Activated T-helper 9 cell treated with anti-CD3 and anti-CD28 coated beads, Interleukin-2, amount 50 U/mL, for 16 hours (primary cell): ENCODE data around the gene ME1.
"Not testable (repeated sequence)": the region's sequence is repeated elsewhere in the genome, so short reads cannot be mapped to it uniquely, and the experiment has no call there.

ENCODE experiments used
- DNase-seq: peaks from one replicate; pipeline ENCODE4 v3.0.0-alpha.2; 2020; ENCODE audit warnings: low read depth

Gene ME1

GRCh38 chr6:83430611-83431544 is at the start of gene ME1:
Gene ME1, minus strand, starts transcription at chr6:83431051. Its CDS starts 97 bp downstream, at chr6:83430954.
- peak; percentile 24 for DNase-seq

- DNase-seq, result no peak
Measured at GRCh38 chr6:83480470-83480869, 49.6 kb upstream of the ME1 start.

- no peak for DNase-seq
Measured at GRCh38 chr6:83479389-83479788, 48.5 kb upstream of the ME1 start.

GRCh38 chr6:83476971-83477370 is 46.1 kb upstream of the ME1 start:
- no peak for DNase-seq

- no peak for DNase-seq
Measured at GRCh38 chr6:83474309-83474708, 43.5 kb upstream of the ME1 start.

GRCh38 chr6:83472767-83473166 is 41.9 kb upstream of the ME1 start:
- no peak for DNase-seq

- no peak for DNase-seq
Measured at GRCh38 chr6:83470587-83470986, 39.7 kb upstream of the ME1 start.

GRCh38 chr6:83470001-83470400 is 39.1 kb upstream of the ME1 start:
- no peak for DNase-seq

GRCh38 chr6:83467620-83468036 is 36.8 kb upstream of the ME1 start:
- no peak for DNase-seq

GRCh38 chr6:83466328-83466727 is 35.5 kb upstream of the ME1 start:
- DNase-seq, result no peak

- no peak for DNase-seq
Measured at GRCh38 chr6:83464381-83465140, 33.7 kb upstream of the ME1 start.

- DNase-seq, result no peak
Measured at GRCh38 chr6:83463886-83464285, 33.0 kb upstream of the ME1 start.

GRCh38 chr6:83462524-83462923 is 31.7 kb upstream of the ME1 start:
- DNase-seq, result no peak

- DNase-seq, result no peak
Measured at GRCh38 chr6:83461438-83461837, 30.6 kb upstream of the ME1 start.

- DNase-seq, result no peak
Measured at GRCh38 chr6:83459663-83460062, 28.8 kb upstream of the ME1 start.

GRCh38 chr6:83450015-83450414 is 19.2 kb upstream of the ME1 start:
- not testable (repeated sequence) for DNase-seq

GRCh38 chr6:83444086-83444699 is 13.3 kb upstream of the ME1 start:
- DNase-seq, result not testable (repeated sequence)

GRCh38 chr6:83443516-83443915 is 12.7 kb upstream of the ME1 start:
- DNase-seq, result no peak

GRCh38 chr6:83442752-83443151 is 11.9 kb upstream of the ME1 start:
- DNase-seq, result no peak

GRCh38 chr6:83439201-83439600 is 8.3 kb upstream of the ME1 start:
- DNase-seq, result no peak

- DNase-seq, result no peak
Measured at GRCh38 chr6:83436674-83437073, 5.8 kb upstream of the ME1 start.

GRCh38 chr6:83433177-83433576 is 2.3 kb upstream of the ME1 start:
- DNase-seq, result no peak

- DNase-seq, result no peak
Measured at GRCh38 chr6:83432636-83433035, 1.8 kb upstream of the ME1 start.
